ENCODE data around the gene ANXA6.

ANXA6 gene

DNA sequence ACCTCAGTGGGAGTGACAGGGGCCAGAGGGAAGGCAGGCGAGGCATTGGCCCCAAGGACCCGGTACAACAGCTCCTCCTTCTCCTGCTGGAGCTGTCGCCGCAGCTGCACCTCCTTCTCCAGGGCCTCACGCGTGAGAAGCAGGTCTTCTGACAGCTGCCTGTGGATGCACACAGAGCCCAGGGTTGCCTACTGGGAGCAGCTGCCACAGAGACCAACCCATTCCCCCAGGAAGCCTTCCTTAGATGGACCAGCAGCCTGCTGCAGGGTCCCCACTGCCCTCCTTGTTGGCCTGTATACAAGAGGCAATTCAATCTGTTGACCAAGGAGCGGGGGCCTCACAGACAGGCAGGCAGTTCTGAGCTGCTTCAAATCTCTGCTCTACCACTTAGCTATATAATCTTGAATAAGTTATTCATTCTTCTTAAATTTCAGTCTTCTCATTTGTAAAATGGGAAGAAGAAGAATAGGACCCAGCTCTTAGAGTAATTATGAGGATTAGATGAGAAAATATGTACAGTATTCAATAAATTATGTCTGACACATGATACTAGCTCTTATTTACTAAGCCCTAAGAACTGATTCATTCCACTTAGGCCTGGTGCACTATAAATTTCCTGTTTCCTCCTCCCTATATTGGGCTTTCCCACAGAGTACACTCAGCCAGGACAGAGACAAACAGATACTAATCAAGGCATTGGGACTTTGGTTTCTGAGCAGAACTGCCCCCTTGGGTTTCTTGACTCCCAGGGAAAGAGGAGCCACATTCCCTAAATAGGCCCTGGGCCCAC lies 26.1 kb upstream of the ANXA6 start:
- Mint-ChIP-seq H3K4me1 (peaks cover 45% of the 10 kb centered on the region), H3K9me3 (peaks cover 4% of the 10 kb centered on the region), H3K27me3 (ENCODE audit: low read depth) (no peaks in the 10 kb centered on the region), H3K36me3 (ENCODE audit: low read depth) (no peaks in the 10 kb centered on the region), H3K27ac (peak overlapping the region; percentile 43 to 89 (median 84)), H3K4me3 (peak overlapping the region in 1 of 3 experiments; percentile 5)
- TF ChIP-seq, protein P1, sequence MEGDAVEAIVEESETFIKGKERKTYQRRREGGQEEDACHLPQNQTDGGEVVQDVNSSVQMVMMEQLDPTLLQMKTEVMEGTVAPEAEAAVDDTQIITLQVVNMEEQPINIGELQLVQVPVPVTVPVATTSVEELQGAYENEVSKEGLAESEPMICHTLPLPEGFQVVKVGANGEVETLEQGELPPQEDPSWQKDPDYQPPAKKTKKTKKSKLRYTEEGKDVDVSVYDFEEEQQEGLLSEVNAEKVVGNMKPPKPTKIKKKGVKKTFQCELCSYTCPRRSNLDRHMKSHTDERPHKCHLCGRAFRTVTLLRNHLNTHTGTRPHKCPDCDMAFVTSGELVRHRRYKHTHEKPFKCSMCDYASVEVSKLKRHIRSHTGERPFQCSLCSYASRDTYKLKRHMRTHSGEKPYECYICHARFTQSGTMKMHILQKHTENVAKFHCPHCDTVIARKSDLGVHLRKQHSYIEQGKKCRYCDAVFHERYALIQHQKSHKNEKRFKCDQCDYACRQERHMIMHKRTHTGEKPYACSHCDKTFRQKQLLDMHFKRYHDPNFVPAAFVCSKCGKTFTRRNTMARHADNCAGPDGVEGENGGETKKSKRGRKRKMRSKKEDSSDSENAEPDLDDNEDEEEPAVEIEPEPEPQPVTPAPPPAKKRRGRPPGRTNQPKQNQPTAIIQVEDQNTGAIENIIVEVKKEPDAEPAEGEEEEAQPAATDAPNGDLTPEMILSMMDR (IDR thresholded peaks at IDR 0.05; ENCODE audit: unreplicated experiment in 3 of 3): no peak

DNA sequence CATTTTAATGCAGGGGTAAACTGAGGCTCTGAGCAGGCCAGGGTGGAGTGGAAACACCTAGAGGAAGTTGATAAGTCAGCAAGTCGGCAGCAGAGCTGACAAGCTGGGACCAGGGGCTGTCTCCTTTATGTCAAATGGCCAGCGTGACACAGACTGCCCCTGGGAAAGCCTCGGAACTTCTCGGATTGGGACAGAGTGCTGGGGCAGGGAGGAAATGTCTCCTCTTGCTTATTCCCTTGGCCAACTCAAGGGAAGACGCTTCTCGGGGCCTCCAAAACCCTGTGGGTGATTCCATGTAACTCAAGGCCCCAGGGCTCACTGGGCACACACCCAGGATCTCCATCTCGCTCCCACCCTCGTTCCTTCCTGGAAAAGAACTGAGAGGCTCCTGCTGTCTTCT lies 25.4 kb upstream of the ANXA6 start:
- peaks cover 3% of the 10 kb centered on the region for H3K9me3 Mint-ChIP-seq
- H3K4me1 Mint-ChIP-seq: peaks cover 47% of the 10 kb centered on the region
- no peak overlapping the region for H3K4me3 Mint-ChIP-seq
- H3K27me3 Mint-ChIP-seq (ENCODE audit: low read depth): no peaks in the 10 kb centered on the region
- TF ChIP-seq, protein P1 (IDR thresholded peaks at IDR 0.05; ENCODE audit: unreplicated experiment in 3 of 3): no peak
- no peaks in the 10 kb centered on the region for H3K36me3 Mint-ChIP-seq (ENCODE audit: low read depth)
- peak overlapping the region in 2 of 3 experiments; percentile 84 to 89 for H3K27ac Mint-ChIP-seq

DNA sequence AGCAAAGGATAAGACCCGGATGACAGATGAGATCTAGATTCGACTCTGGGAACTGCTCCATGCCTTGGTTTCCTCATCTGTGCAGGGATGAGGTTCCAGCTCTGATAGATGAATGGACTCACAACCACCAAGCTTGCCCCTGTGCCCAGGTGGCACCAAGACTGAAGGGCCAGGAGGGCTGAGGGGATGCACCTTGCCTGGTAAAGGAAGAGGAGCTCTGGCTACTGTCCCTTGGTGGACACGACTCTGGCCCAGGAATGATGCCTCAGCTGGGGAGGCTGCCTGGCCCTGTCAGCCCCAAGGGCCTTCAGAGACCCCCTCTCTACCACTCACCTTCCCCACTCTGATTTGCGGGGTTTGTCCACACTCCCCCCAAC lies 24.9 kb upstream of the ANXA6 start:
- no peaks in the 10 kb centered on the region for H3K27me3 Mint-ChIP-seq (ENCODE audit: low read depth)
- H3K36me3 Mint-ChIP-seq (ENCODE audit: low read depth): no peaks in the 10 kb centered on the region
- peaks cover 2% of the 10 kb centered on the region for H3K9me3 Mint-ChIP-seq
- peaks cover 47% of the 10 kb centered on the region for H3K4me1 Mint-ChIP-seq
- H3K27ac Mint-ChIP-seq: peak overlapping the region in 2 of 3 experiments; percentile 58 to 79
- TF ChIP-seq, protein P1 (IDR thresholded peaks at IDR 0.05; ENCODE audit: unreplicated experiment in 3 of 3): no peak
- no peak overlapping the region for H3K4me3 Mint-ChIP-seq

DNA sequence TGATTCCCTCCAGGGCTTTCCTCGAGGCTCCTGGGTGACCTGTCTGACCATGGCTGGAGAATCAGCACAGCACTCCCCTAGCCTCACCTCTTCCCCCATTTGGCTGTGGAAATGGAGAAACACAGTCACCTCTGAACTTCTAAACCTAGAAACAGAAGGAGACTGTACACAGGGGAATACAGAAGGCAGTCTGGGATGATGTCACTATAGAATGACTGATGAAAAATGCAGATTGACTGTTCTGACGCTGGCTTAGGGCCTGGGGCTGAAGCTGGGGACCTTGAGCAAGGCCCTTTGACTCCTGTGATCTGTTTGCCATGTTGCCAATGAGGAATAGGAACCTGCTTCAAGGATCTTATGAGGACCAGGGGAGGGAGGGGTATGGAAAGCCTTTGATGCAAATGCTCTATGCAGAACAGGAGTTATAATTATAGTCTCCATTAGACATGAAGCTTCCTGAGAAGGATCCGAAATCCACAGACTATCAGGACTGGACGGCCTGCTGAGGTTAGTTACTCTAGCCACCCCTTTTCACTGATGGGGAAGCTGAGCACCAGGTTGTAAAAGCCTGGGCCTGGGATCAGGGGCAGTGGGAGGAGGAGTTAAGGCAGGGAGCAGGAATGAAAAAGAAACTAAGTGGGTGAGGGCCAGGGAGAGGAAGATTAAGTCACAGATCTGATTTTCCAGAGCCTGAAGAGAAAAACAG lies 24.4 kb upstream of the ANXA6 start:
- Mint-ChIP-seq H3K36me3 (ENCODE audit: low read depth) (no peaks in the 10 kb centered on the region), H3K4me3 (peak overlapping the region in 1 of 3 experiments; percentile 10), H3K27me3 (ENCODE audit: low read depth) (no peaks in the 10 kb centered on the region), H3K9me3 (peaks cover 2% of the 10 kb centered on the region), H3K27ac (peak overlapping the region; percentile 19 to 79 (median 58)), H3K4me1 (peaks cover 46% of the 10 kb centered on the region)
- TF ChIP-seq, protein P1 (IDR thresholded peaks at IDR 0.05; ENCODE audit: unreplicated experiment in 3 of 3): no peak

DNA sequence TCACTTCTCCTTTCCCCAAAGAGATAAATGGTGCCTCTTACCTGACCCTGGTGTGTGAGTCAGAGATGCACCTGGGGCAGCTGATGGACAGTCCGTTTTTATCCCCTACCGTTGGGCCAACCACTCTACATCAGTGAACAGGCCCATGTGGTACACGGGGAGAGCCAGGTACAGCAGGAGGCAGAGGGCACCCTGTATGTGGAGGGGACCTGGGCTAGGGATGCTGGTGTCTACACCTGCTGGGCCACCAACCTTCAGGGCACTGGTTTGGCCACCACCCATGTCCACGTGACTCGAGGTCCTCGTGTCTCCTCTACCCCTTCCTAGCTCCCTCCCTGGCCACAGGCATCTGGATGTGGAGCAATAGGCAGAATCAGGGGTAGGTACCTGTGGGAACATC lies 22.7 kb upstream of the ANXA6 start:
- H3K9me3 Mint-ChIP-seq: no peaks in the 10 kb centered on the region
- H3K4me1 Mint-ChIP-seq: peaks cover 36% of the 10 kb centered on the region
- no peak overlapping the region for H3K27ac Mint-ChIP-seq
- H3K4me3 Mint-ChIP-seq: no peak overlapping the region
- H3K36me3 Mint-ChIP-seq (ENCODE audit: low read depth): no peaks in the 10 kb centered on the region
- H3K27me3 Mint-ChIP-seq (ENCODE audit: low read depth): no peaks in the 10 kb centered on the region
- TF ChIP-seq, protein P1 (IDR thresholded peaks at IDR 0.05; ENCODE audit: unreplicated experiment in 3 of 3): no peak

Data from nephron (organoid).